DMS153 treated with DMSO at 0.1 percent for 48 hours (cell line): ENCODE results near the gene MUC5B.
"Not testable (repeated sequence)": the region's sequence is repeated elsewhere in the genome, so short reads cannot be mapped to it uniquely, and the experiment has no call there.

ENCODE experiments used
- DNase-seq: peaks from one replicate; lab custom pipeline; 2025; ENCODE audit not compliant: unreplicated experiment; lab: John Stamatoyannopoulos, UW

Gene MUC5B

DNA sequence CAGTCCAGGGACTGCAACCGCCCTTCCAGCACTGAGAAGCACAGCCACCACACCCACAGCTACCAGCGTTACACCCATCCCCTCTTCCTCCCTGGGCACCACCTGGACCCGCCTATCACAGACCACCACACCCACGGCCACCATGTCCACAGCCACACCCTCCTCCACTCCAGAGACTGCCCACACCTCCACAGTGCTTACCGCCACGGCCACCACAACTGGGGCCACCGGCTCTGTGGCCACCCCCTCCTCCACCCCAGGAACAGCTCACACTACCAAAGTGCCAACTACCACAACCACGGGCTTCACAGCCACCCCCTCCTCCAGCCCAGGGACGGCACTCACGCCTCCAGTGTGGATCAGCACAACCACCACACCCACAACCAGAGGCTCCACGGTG lies 19.9 kb downstream of the MUC5B start:
- DNase-seq: not testable (repeated sequence)

DNA sequence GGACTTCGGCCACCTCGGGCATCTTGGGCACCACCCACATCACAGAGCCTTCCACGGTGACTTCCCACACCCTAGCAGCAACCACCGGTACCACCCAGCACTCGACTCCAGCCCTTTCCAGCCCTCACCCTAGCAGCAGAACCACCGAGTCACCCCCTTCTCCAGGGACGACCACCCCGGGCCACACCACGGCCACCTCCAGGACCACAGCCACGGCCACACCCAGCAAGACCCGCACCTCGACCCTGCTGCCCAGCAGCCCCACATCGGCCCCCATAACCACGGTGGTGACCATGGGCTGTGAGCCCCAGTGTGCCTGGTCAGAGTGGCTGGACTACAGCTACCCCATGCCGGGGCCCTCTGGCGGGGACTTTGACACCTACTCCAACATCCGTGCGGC lies 20.7 kb downstream of the MUC5B start:
- DNase-seq: not testable (repeated sequence)

DNA sequence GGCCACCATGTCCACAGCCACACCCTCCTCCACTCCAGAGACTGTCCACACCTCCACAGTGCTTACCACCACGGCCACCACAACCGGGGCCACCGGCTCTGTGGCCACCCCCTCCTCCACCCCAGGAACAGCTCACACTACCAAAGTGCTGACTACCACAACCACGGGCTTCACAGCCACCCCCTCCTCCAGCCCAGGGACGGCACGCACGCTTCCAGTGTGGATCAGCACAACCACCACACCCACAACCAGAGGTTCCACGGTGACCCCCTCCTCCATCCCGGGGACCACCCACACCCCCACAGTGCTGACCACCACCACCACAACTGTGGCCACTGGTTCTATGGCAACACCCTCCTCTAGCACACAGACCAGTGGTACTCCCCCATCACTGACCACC lies 21.7 kb downstream of the MUC5B start:
- not testable (repeated sequence) for DNase-seq

DNA sequence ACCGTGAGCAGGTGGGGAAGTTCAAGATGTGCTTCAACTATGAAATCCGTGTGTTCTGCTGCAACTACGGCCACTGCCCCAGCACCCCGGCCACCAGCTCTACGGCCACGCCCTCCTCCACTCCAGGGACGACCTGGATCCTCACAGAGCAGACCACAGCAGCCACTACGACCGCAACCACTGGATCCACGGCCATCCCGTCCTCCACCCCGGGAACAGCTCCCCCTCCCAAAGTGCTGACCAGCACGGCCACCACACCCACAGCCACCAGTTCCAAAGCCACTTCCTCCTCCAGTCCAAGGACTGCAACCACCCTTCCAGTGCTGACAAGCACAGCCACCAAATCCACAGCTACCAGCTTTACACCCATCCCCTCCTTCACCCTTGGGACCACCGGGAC lies 22.9 kb downstream of the MUC5B start:
- not testable (repeated sequence) for DNase-seq

DNA sequence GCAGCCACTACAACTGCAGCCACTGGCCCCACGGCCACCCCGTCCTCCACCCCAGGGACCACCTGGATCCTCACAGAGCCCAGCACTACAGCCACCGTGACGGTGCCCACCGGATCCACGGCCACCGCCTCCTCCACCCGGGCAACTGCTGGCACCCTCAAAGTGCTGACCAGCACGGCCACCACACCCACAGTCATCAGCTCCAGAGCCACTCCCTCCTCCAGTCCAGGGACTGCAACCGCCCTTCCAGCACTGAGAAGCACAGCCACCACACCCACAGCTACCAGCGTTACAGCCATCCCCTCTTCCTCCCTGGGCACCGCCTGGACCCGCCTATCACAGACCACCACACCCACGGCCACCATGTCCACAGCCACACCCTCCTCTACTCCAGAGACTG lies 23.4 kb downstream of the MUC5B start:
- DNase-seq: not testable (repeated sequence)

DNA sequence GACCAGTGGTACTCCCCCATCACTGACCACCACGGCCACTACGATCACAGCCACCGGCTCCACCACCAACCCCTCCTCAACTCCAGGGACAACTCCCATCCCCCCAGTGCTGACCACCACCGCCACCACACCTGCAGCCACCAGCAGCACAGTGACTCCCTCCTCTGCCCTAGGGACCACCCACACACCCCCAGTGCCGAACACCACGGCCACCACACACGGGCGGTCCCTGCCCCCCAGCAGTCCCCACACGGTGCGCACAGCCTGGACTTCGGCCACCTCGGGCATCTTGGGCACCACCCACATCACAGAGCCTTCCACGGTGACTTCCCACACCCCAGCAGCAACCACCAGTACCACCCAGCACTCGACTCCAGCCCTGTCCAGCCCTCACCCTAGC lies 24.2 kb downstream of the MUC5B start:
- DNase-seq: not testable (repeated sequence)

DNA sequence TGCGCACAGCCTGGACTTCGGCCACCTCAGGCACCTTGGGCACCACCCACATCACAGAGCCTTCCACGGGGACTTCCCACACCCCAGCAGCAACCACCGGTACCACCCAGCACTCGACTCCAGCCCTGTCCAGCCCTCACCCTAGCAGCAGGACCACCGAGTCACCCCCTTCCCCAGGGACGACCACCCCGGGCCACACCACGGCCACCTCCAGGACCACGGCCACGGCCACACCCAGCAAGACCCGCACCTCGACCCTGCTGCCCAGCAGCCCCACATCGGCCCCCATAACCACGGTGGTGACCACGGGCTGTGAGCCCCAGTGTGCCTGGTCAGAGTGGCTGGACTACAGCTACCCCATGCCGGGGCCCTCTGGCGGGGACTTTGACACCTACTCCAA lies 26.1 kb downstream of the MUC5B start:
- not testable (repeated sequence) for DNase-seq

DNA sequence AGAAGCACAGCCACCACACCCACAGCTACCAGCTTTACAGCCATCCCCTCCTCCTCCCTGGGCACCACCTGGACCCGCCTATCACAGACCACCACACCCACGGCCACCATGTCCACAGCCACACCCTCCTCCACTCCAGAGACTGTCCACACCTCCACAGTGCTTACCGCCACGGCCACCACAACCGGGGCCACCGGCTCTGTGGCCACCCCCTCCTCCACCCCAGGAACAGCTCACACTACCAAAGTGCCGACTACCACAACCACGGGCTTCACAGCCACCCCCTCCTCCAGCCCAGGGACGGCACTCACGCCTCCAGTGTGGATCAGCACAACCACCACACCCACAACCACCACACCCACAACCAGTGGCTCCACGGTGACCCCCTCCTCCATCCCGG lies 27.5 kb downstream of the MUC5B start:
- not testable (repeated sequence) for DNase-seq

DNA sequence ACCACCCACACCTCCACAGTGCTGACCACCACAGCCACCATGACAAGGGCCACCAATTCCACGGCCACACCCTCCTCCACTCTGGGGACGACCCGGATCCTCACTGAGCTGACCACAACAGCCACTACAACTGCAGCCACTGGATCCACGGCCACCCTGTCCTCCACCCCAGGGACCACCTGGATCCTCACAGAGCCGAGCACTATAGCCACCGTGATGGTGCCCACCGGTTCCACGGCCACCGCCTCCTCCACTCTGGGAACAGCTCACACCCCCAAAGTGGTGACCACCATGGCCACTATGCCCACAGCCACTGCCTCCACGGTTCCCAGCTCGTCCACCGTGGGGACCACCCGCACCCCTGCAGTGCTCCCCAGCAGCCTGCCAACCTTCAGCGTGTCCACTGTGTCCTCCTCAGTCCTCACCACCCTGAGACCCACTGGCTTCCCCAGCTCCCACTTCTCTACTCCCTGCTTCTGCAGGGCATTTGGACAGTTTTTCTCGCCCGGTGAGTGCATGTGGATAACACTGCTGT lies 28.4 kb downstream of the MUC5B start:
- DNase-seq: no peak

DNA sequence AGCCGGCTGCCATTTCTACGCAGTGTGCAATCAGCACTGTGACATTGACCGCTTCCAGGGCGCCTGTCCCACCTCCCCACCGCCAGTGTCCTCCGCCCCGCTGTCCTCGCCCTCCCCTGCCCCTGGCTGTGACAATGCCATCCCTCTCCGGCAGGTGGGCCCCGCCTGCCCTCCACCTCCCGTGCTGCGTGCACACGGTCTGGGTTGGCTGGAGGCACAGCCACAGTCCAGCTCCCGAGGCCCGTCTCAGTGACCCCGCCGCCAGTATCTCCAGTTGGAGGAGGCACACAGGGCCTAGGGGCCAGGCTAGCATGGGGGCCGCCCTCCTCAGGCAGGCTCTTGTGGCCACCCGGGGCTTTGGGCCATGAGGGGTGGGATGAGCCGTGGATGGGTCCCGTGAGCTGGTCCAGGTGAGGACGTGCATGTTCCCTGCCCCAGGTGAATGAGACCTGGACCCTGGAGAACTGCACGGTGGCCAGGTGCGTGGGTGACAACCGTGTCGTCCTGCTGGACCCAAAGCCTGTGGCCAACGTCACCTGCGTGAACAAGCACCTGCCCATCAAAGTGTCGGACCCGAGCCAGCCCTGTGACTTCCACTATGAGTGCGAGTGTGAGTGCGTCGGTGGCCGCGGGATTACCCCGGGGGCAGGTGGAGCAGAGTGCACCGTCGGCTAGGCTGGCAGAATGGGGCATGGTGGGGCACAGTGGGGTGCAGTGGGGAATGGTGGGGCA lies 29.7 kb downstream of the MUC5B start:
- no peak for DNase-seq

DNA sequence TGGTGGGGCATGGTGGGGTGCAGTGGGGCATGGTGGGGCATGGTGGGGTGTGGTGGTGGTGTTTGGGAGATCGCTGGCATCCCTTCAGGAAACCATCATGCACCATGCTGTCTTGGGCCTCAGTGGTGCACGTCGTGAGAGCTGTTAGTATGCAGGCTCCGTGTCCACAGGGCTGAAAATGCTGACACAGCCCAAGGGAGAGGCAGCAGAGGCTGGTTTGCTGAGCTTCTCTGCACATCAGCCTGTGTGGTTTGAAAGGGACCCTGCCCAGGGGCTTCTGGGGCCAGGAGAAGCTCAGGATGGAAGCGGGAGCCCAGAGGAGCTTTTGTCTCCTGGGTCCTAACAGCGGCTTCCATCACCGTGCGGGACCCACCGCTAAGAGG lies 30.2 kb downstream of the MUC5B start:
- DNase-seq: no peak

DNA sequence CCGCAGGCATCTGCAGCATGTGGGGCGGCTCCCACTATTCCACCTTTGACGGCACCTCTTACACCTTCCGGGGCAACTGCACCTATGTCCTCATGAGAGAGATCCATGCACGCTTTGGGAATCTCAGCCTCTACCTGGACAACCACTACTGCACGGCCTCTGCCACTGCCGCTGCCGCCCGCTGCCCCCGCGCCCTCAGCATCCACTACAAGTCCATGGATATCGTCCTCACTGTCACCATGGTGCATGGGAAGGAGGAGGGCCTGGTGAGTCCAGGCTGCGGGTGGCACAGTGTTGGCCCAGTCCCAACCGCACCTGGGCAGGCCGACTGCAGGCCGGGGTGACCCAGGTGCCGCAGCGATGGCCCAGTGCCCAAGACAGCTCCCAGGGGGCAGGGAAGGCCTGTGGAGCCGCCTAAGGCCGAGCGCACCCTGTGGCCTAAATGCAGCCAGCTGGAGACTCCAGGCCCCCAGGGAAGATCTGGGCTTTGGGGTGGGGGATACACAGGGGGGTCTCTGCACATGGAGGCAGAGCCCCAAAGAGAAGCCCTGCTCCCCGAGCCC lies 31.3 kb downstream of the MUC5B start:
- DNase-seq: no peak

DNA sequence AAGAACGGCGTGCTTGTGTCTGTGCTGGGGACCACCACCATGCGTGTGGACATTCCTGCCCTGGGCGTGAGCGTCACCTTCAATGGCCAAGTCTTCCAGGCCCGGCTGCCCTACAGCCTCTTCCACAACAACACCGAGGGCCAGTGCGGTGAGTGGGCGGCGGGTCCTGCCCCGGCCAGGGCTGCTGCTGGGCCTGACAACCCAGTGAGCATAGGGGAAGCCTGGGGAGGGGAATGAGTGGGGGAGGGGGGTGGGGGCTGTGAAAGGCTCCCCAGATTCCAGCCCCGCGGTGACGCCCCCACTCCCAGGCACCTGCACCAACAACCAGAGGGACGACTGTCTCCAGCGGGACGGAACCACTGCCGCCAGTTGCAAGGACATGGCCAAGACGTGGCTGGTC lies 31.9 kb downstream of the MUC5B start:
- DNase-seq: no peak

DNA sequence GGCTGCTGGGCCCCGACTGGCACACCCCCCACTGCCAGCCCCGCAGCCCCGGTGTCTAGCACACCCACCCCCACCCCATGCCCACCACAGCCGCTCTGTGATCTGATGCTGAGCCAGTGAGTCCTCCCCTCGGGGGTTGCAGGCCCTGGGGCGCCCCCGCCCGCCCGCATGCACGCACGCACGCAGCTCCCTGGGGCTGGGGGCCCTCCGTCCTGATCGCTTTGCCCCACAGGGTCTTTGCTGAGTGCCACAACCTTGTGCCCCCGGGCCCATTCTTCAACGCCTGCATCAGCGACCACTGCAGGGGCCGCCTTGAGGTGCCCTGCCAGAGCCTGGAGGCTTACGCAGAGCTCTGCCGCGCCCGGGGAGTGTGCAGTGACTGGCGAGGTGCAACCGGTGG lies 32.3 kb downstream of the MUC5B start:
- no peak for DNase-seq

DNA sequence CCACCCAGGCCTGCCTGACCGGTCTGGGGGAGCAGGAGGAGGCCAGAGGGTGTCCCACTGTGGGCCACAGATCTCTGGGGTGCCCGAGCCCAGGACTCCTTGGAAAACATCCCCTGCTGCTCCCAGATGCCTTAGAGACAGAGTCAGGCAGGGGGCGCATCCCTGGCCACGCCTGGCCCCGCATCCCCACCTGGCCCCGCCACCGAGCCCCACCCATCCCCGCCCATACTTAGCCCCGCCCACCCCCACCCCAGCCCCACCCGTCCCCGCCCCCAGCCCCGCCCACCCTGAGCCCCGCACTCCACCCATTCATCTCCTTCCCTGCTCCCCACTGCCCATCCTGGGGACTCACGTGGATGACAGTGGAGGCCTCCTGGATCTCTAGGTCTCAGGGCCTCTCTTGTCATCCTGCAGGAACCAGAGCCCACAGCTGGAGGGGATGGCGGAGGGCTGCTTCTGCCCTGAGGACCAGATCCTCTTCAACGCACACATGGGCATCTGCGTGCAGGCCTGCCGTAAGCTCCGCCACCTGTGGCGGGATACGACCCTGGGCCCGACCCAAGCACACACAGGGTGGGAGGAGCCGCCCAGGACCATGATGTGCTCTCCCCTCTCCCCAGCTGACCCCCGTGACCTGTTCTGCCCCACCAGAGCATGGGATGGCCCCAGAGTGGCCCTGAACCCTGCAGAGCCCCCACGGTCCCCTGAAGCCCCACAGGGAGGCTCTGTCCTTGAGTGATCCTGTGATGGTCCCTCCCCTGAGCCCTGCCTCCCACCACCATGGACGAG lies 33.6 kb downstream of the MUC5B start:
- no peak for DNase-seq

DNA sequence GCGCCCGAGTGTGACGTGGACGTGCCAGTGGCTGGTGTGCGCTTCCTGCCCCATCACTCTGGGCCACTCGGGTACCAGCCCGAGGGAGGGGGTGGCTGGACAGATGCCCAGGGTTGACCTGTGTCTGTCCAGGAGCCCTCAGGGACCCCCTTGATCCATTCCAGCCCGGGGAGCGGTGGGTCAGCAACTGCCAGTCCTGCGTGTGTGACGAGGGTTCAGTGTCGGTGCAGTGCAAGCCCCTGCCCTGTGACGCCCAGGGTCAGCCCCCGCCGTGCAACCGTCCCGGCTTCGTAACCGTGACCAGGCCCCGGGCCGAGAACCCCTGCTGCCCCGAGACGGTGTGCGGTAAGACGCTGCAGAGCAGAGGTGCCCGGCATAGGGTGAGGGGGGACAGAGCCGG lies 34.5 kb downstream of the MUC5B start:
- no peak for DNase-seq

DNA sequence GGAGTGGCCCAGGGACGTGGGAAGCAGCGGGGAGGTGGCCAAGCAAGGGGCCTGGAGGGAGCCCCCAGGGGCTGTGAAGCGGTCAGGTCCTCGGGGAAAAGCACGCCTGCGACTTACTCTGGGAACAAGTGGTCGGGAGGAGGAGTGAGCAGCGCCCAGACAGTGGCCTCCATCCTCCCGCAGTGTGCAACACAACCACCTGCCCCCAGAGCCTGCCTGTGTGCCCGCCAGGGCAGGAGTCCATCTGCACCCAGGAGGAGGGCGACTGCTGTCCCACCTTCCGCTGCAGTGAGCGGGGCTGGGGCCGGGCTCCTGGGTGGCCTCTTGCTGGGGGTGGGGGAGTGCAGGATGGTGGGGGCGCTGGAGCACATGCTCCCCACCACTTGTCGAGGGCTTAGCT lies 35.0 kb downstream of the MUC5B start:
- no peak for DNase-seq

DNA sequence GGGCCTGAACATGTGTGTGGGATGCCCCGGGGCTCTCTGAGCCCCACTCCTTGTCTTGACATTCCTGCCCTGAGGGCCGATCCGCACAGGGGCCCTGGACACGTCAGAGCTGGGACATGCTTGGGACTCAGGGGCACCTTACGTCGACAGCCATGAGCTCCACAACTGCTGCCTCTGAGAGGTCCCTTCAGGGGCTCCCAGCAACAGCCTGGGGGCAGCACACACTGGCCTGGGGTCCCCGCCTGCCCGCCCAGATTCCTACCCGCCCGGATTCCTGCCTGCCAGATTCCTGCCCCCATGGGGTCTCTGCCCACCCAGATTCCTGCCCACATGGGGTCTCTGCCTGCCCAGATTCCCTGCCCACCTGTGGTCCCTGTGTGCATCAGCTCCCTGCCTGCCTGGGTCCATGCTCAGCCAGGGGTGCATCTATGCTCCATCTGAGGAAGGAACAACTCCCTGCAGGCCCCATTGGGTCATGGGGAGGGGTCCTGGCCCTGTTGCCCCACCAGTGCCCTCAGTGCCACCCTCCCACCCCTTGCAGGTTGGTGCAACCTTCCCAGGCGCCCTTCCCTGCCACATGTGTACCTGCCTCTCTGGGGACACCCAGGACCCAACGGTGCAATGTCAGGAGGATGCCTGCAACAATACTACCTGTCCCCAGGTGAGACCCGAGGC lies 35.7 kb downstream of the MUC5B start:
- no peak for DNase-seq

DNA sequence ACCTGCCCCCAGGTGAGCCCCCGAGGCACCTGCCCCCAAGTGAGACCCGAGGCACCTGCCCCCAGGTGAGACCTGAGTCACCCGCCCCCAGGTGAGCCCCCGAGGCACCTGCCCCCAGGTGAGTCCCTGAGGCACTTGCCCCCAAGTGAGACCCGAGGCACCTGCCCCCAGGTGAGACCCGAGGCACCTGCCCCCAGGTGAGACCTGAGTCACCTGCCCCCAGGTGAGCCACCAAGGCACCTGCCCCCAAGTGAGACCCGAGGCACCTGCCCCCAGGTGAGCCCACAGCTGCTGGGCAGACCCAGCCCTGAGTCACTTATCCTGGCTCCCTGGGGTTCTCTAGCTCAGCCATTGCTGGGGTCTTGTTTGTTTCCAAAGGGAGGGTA lies 36.2 kb downstream of the MUC5B start:
- DNase-seq: no peak

DNA sequence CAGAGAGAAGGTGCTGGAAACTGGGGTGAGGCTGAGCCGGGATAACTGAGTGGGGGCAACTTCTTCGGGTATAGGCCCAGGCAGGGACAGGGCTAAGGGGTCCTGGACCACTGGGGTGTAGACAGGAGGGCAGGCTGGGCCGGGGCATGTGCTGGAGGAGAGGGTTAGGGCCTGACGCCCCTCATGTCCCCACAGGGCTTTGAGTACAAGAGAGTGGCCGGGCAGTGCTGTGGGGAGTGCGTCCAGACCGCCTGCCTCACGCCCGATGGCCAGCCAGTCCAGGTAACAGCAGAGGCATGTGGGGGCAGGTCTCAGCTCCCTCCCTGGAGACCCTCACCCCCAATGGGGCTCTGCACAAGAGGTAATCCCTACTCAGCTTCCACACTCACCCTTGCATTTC lies 36.7 kb downstream of the MUC5B start:
- no peak for DNase-seq

DNA sequence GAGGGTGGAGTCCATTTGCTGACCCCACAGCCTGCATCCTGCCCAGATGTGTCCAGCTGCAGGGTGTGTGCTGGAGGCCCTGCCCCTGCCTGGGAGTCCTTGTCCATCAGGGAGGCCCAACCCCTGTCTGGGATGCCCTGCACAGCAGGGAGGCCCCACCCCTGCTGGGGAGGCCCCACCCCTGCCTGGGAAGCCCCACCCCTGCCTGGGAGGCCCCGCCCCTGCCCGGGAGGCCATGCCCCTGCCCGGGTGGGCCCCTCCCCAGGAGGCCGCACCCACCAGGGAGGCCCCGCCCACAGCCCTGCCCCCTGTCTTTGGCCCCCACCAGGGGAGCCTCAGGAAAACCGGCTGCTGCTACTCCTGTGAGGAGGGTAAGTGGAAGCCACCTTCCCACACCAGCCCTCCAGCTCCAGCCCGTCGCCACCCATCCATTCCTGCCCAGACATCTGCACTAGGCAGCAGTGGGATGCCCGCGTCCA lies 37.2 kb downstream of the MUC5B start:
- no peak for DNase-seq
